K562 (cell line): ENCODE measurements around the gene ERMP1. TPM values are rescaled to one million over a fixed set of nuclear protein-coding genes. Genes with fewer than 3 reads are reported as not detected.

Experiments
- ETV5 ChIP-seq: sonication (generic); formaldehyde crosslinking; IDR thresholded peaks from 2 replicates; pipeline ENCODE4 v1.4.0; 2020; ENCODE audit warnings: low read depth, mild to moderate bottlenecking, missing genetic modification reagents
- EWSR1 ChIP-seq: fragments of 450-650 bp; IDR thresholded peaks from 2 replicates; pipeline ENCODE4 v1.6.1; 2018; ENCODE audit warnings: borderline replicate concordance, mild to moderate bottlenecking, low read depth, moderate library complexity; ENCODE audit not compliant: partially characterized antibody
- GABPB1 ChIP-seq: sonication (generic); formaldehyde crosslinking; IDR thresholded peaks from 2 replicates; pipeline ENCODE4 v1.8.0; 2022; ENCODE audit warnings: mild to moderate bottlenecking, missing genetic modification reagents
- GATAD2A ChIP-seq: fragments of 450-650 bp; IDR thresholded peaks from 2 replicates; pipeline ENCODE4 v1.6.1; 2017
- RAD21 ChIP-seq, 2 experiments: fragments of 250-450 bp in 1 of 2; fragments of 450-650 bp in 1 of 2; sonication (Bioruptor Pico) in 1 of 2; formaldehyde crosslinking in 1 of 2; IDR thresholded peaks in 1 of 2; conservative IDR thresholded peaks in 1 of 2; 2 replicates each; pipeline versions ENCODE4 v1.4.0 to v1.8.0; 2020 to 2022; ENCODE audit warnings: mild to moderate bottlenecking in 2 of 2, moderate library complexity in 1 of 2
- RB1 ChIP-seq: fragments of 450-650 bp; IDR thresholded peaks from 2 replicates; pipeline ENCODE4 v1.6.1; 2017; ENCODE audit warnings: low read depth, mild to moderate bottlenecking
- SMC3 ChIP-seq: conservative IDR thresholded peaks from 2 replicates; pipeline ENCODE4 v1.6.1; 2011; ENCODE audit warnings: low read depth, low read length, improper control_type of control experiment; ENCODE audit not compliant: insufficient read depth
- ZNF316 ChIP-seq: fragments of 450-650 bp; IDR thresholded peaks from 2 replicates; pipeline ENCODE4 v1.6.1; 2016
- ZNF778 ChIP-seq: fragments of 450-650 bp; formaldehyde crosslinking; IDR thresholded peaks from 2 replicates; pipeline ENCODE4 v1.4.0; 2020; ENCODE audit warnings: mild to moderate bottlenecking, moderate library complexity
- polyA plus RNA-seq, 8 experiments: library from polyadenylated mRNA; depleted of rRNA in 4 of 8; stranded (reverse) in 5 of 8; unstranded in 3 of 8; fragments of >200 nt; fragmentation: Nextera tagmentation in 2 of 8; fragmentation: Illumina TruSeq in 1 of 8; extraction: Ambion mirVana in 2 of 8; extraction: Trizol in 1 of 8; gene quantifications; 2 replicates each; pipeline versions ENCODE4 v1.2.1 to v1.2.3, GENCODE V29; 2011 to 2014; ENCODE audit warnings: inconsistent platforms in 1 of 8, missing spikeins in 1 of 8
- total RNA-seq, 7 experiments: library from RNA; depleted of rRNA in 6 of 7; stranded (reverse); fragments of >200 nt in 6 of 7; fragmentation: Illumina TruSeq in 2 of 7; extraction: Trizol in 2 of 7; gene quantifications; 2 replicates each; pipeline versions ENCODE4 v1.2.1 to v1.2.3, GENCODE V29; 2011 to 2021; ENCODE audit warnings: low replicate concordance in 1 of 7
- TF ChIP-seq, protein P1 (sequence below), 2 experiments: fragments of 450-650 bp; formaldehyde crosslinking in 1 of 2; IDR thresholded peaks; 2 replicates each; pipeline versions ENCODE4 v1.4.0 to v1.6.1; 2014 to 2020; ENCODE audit warnings: mild to moderate bottlenecking in 2 of 2, borderline replicate concordance in 1 of 2, low read depth in 1 of 2
- TF ChIP-seq, protein P2 (sequence below): fragments of 250-450 bp; sonication (Bioruptor Pico); IDR thresholded peaks from 2 replicates; pipeline ENCODE4 v1.5.1; 2021; ENCODE audit warnings: mild to moderate bottlenecking
- TF ChIP-seq, protein P3 (sequence below): fragments of 450-650 bp; formaldehyde crosslinking; IDR thresholded peaks from 2 replicates; pipeline ENCODE4 v1.4.0; 2020; ENCODE audit warnings: mild to moderate bottlenecking, moderate library complexity
- TF ChIP-seq, protein P4 (sequence below): fragments of 450-650 bp; IDR thresholded peaks from one replicate; pipeline ENCODE4 v1.6.1; 2018; ENCODE audit warnings: mild to moderate bottlenecking, moderate library complexity; ENCODE audit not compliant: partially characterized antibody

Gene ERMP1
- total and polyA plus RNA-seq, 9 of the 15 experiments (the other 6 are each of a cell fraction or from before 2014, with no cell fraction given) = 2.5 to 26.3 (median 12.6) TPM

DNA sequence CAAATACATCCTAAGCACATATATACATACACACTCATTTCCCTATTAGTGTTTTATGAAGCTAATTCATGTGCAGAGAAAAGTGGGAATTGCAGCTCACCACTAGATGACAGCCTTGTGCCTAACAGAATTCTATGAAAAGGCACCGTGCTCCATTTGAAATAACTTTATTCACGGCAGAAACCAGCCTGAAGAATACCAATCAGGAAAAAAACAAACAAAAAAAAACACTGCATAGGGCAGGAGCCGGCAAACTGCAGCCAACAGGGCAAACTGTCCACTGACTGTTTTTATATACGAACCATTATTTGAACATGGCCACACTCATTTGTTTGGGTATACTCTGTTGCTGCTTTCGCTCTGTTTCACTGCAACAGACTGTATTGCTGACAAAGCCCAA lies 33.6 kb downstream of the ERMP1 start (continued):
- TF ChIP-seq, protein P1, sequence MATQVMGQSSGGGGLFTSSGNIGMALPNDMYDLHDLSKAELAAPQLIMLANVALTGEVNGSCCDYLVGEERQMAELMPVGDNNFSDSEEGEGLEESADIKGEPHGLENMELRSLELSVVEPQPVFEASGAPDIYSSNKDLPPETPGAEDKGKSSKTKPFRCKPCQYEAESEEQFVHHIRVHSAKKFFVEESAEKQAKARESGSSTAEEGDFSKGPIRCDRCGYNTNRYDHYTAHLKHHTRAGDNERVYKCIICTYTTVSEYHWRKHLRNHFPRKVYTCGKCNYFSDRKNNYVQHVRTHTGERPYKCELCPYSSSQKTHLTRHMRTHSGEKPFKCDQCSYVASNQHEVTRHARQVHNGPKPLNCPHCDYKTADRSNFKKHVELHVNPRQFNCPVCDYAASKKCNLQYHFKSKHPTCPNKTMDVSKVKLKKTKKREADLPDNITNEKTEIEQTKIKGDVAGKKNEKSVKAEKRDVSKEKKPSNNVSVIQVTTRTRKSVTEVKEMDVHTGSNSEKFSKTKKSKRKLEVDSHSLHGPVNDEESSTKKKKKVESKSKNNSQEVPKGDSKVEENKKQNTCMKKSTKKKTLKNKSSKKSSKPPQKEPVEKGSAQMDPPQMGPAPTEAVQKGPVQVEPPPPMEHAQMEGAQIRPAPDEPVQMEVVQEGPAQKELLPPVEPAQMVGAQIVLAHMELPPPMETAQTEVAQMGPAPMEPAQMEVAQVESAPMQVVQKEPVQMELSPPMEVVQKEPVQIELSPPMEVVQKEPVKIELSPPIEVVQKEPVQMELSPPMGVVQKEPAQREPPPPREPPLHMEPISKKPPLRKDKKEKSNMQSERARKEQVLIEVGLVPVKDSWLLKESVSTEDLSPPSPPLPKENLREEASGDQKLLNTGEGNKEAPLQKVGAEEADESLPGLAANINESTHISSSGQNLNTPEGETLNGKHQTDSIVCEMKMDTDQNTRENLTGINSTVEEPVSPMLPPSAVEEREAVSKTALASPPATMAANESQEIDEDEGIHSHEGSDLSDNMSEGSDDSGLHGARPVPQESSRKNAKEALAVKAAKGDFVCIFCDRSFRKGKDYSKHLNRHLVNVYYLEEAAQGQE (IDR thresholded peaks at IDR 0.05; ENCODE audit: borderline replicate concordance) = peak; percentile 61
- TF ChIP-seq, protein P1 (CRISPR knock-in tag; IDR thresholded peaks at IDR 0.05; ENCODE audit: low read depth) = no peak
- TF ChIP-seq, protein P2, sequence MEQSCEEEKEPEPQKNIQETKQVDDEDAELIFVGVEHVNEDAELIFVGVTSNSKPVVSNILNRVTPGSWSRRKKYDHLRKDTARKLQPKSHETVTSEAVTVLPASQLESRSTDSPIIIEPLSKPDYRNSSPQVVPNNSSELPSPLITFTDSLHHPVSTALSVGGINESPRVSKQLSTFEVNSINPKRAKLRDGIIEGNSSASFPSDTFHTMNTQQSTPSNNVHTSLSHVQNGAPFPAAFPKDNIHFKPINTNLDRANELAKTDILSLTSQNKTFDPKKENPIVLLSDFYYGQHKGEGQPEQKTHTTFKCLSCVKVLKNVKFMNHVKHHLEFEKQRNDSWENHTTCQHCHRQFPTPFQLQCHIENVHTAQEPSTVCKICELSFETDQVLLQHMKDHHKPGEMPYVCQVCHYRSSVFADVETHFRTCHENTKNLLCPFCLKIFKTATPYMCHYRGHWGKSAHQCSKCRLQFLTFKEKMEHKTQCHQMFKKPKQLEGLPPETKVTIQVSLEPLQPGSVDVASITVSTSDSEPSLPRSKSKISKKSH = no peak
- TF ChIP-seq GABPB1 (CRISPR knock-in tag) = no peak
- TF ChIP-seq ETV5 = no peak
- TF ChIP-seq EWSR1 = no peak
- TF ChIP-seq, protein P3, sequence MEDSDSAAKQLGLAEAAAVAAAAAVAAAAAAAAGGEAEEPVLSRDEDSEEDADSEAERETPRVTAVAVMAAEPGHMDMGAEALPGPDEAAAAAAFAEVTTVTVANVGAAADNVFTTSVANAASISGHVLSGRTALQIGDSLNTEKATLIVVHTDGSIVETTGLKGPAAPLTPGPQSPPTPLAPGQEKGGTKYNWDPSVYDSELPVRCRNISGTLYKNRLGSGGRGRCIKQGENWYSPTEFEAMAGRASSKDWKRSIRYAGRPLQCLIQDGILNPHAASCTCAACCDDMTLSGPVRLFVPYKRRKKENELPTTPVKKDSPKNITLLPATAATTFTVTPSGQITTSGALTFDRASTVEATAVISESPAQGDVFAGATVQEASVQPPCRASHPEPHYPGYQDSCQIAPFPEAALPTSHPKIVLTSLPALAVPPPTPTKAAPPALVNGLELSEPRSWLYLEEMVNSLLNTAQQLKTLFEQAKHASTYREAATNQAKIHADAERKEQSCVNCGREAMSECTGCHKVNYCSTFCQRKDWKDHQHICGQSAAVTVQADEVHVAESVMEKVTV = peak; percentile 58
- no peak for TF ChIP-seq GATAD2A
- TF ChIP-seq RAD21 (CRISPR knock-in tag; conservative IDR thresholded peaks at IDR 0.05 in 1 of 2, IDR thresholded peaks at IDR 0.05 in 1 of 2) = peak; percentile 70 to 85
- no peak for TF ChIP-seq ZNF778
- peak; percentile 56 for TF ChIP-seq SMC3
- TF ChIP-seq RB1 = no peak
- peak; percentile 39; the same call in 1 of the 2 replicates for TF ChIP-seq ZNF316
- TF ChIP-seq, protein P4, sequence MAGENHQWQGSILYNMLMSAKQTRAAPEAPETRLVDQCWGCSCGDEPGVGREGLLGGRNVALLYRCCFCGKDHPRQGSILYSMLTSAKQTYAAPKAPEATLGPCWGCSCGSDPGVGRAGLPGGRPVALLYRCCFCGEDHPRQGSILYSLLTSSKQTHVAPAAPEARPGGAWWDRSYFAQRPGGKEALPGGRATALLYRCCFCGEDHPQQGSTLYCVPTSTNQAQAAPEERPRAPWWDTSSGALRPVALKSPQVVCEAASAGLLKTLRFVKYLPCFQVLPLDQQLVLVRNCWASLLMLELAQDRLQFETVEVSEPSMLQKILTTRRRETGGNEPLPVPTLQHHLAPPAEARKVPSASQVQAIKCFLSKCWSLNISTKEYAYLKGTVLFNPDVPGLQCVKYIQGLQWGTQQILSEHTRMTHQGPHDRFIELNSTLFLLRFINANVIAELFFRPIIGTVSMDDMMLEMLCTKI = no peak
